HG02840 (cell line): ENCODE data around the gene RABGEF1.
"Not testable (repeated sequence)": the region's sequence is repeated elsewhere in the genome, so short reads cannot be mapped to it uniquely, and the experiment has no call there.

Experiments used
- ATAC-seq: cut with Tn5 transposase; IDR thresholded peaks from one replicate; pipeline ENCODE4 v1.9.1; 2021; ENCODE audit warnings: mild to moderate bottlenecking, moderate library complexity, moderate number of reproducible peaks; ENCODE audit not compliant: unreplicated experiment, low FRiP score

RABGEF1 gene

GRCh38 chr7:66844552-66845378 is 104.2 kb downstream of the RABGEF1 start:
- peak; percentile 91 for ATAC-seq

GRCh38 chr7:66845379-66846095 is 105.0 kb downstream of the RABGEF1 start:
- no peak for ATAC-seq

- not testable (repeated sequence) for ATAC-seq
Measured at GRCh38 chr7:66846096-66846445, 105.5 kb downstream of the RABGEF1 start.

GRCh38 chr7:66847523-66847855 is 107.0 kb downstream of the RABGEF1 start:
- not testable (repeated sequence) for ATAC-seq

- ATAC-seq = no peak
Measured at GRCh38 chr7:66847879-66848790, 107.6 kb downstream of the RABGEF1 start.

- no peak for ATAC-seq
Measured at GRCh38 chr7:66859339-66859738, 118.8 kb downstream of the RABGEF1 start.

GRCh38 chr7:66859794-66860645 is 119.5 kb downstream of the RABGEF1 start:
- ATAC-seq = no peak

GRCh38 chr7:66860767-66861166 is 120.2 kb downstream of the RABGEF1 start:
- ATAC-seq = no peak
